Caco-2 (cell line): ENCODE data around the gene VAMP1. TPM values are rescaled to one million over a fixed set of nuclear protein-coding genes. Genes with fewer than 3 reads are reported as not detected.
"Not testable (repeated sequence)": the region's sequence is repeated elsewhere in the genome, so short reads cannot be mapped to it uniquely, and the experiment has no call there.

Source experiments
- BruUV-seq: library from RNA; stranded (reverse); fragments of 400-500 nt; replicated peaks from 2 replicates; lab custom pipeline; 2021; lab: Mats Ljungman, UMichigan
- CTCF ChIA-PET: fragments of 300-600 bp; sonication (Branson Sonifier 250); formaldehyde crosslinking; loops from one replicate; lab custom pipeline; 2022; ENCODE audit warnings: antibody characterized with exemption; lab: Charles Lee
- POLR2A ChIA-PET: fragments of 300-600 bp; sonication (Branson Sonifier 250); formaldehyde crosslinking; loops from one replicate; lab custom pipeline; 2022; ENCODE audit warnings: antibody characterized with exemption; lab: Charles Lee
- DNase-seq, 2 experiments: peaks; one replicate each; pipeline versions ENCODE4 v3.0.0 to v3.0.0-alpha.2; 2020 to 2022
- H3K27me3 ChIP-seq: replicated peaks from 2 replicates; pipeline ENCODE4 v1.6.0; 2011; ENCODE audit warnings: low read length; ENCODE audit not compliant: control insufficient read depth, insufficient read depth
- H3K36me3 ChIP-seq: 2 replicates; pipeline ENCODE4 v1.5.1; 2011; ENCODE audit warnings: low read length; ENCODE audit not compliant: control insufficient read depth, insufficient read depth
- H3K4me1 ChIP-seq: fragments of 250-450 bp; sonication (Bioruptor Pico); 2 replicates; pipeline ENCODE4 v1.5.1; 2020; ENCODE audit warnings: mild to moderate bottlenecking
- H3K4me3 ChIP-seq: 2 replicates; pipeline ENCODE4 v1.5.1; 2011; ENCODE audit warnings: low read depth, mild to moderate bottlenecking, control low read depth, low read length
- H3K9me3 ChIP-seq: fragments of 250-450 bp; sonication (Bioruptor Pico); 2 replicates; pipeline ENCODE4 v1.5.1; 2020; ENCODE audit warnings: mild to moderate bottlenecking, moderate library complexity
- H3K27ac Mint-ChIP-seq: one replicate; pipeline ENCODE4 v1.8.0; 2022; ENCODE audit warnings: mixed read lengths; ENCODE audit not compliant: unreplicated experiment
- H3K27me3 Mint-ChIP-seq: one replicate; pipeline ENCODE4 v1.8.0; 2022; ENCODE audit warnings: mixed read lengths; ENCODE audit not compliant: insufficient read depth, unreplicated experiment
- H3K36me3 Mint-ChIP-seq: one replicate; pipeline ENCODE4 v1.8.0; 2022; ENCODE audit warnings: mild to moderate bottlenecking, mixed read lengths; ENCODE audit not compliant: insufficient read depth, unreplicated experiment
- H3K4me1 Mint-ChIP-seq: one replicate; pipeline ENCODE4 v1.8.0; 2022; ENCODE audit warnings: low read depth, mixed read lengths; ENCODE audit not compliant: unreplicated experiment
- H3K4me3 Mint-ChIP-seq: one replicate; pipeline ENCODE4 v1.8.0; 2022; ENCODE audit warnings: mild to moderate bottlenecking, moderate library complexity, mixed read lengths; ENCODE audit not compliant: unreplicated experiment
- H3K9me3 Mint-ChIP-seq: one replicate; pipeline ENCODE4 v1.8.0; 2022; ENCODE audit warnings: mixed read lengths; ENCODE audit not compliant: unreplicated experiment
- intact Hi-C: fragments of 100-400 bp; cut with micrococcal nuclease; formaldehyde crosslinking; loops from one replicate; pipeline ENCODE4 v1.10.0; 2022; ENCODE audit not compliant: unreplicated experiment
- total RNA-seq: library from RNA; stranded (reverse); gene quantifications from 2 replicates; pipeline ENCODE4 v1.2.3, GENCODE V29; 2022
- TF ChIP-seq, protein P1 (sequence below), 2 experiments: fragments of 200-600 bp in 1 of 2; IDR thresholded peaks; 1 replicate in 1 of 2; 2 replicates in 1 of 2; pipeline versions ENCODE4 v1.5.1 to v1.8.0; 2011 to 2022; ENCODE audit warnings: antibody characterized with exemption in 1 of 2, control low read depth in 1 of 2, inconsistent platforms in 1 of 2, low read depth in 1 of 2, low read length in 1 of 2, mild to moderate bottlenecking in 1 of 2, moderate library complexity in 1 of 2; ENCODE audit not compliant: insufficient read depth in 1 of 2, severe bottlenecking in 1 of 2, unreplicated experiment in 1 of 2

Gene VAMP1
- total RNA-seq, 1 experiment from 2014 or later: 8.4 TPM

DNA sequence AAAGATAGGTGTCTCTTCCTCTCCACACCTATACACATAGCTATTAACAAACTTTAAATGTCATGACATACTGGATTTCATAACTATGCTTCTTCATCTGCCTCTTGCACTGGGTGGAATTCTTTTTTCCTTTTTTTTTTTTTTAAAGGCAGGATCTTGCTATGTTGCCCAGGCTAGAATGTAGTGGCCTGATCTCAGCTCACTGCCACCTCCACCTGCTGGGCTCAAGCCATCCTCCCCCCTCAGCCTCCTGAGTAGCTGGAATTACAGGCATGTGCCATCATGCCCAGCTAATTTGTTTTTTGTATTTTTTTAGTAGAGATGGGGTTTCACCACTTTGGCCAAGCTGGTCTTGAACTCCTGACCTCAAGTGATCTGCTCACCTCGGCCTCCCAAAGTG, 17.8 kb upstream of the VAMP1 start:
- Histone ChIP-seq H3K36me3 (no peaks in the 10 kb centered on the region), H3K9me3 (no peaks in the 10 kb centered on the region), H3K4me3 (no peak overlapping the region), H3K27me3 (no peaks in the 10 kb centered on the region), H3K4me1 (no peaks in the 10 kb centered on the region)
- no peak overlapping the region for H3K4me3 Mint-ChIP-seq
- CTCF ChIA-PET: interaction anchor here (0.5 to 1.2 kb wide), 2 partner anchors 15 to 49 kb away, joined by 4 to 5 read pairs; no protein-coding TSS in a partner anchor
- POLR2A ChIA-PET: interaction anchor here (0.6 to 1.7 kb wide), 4 partner anchors 17 to 437 kb away, joined by 3 to 37 read pairs (median 7); partner anchors contain the start of genes GAPDH and VAMP1
- H3K27ac Mint-ChIP-seq: no peak overlapping the region
- BruUV-seq: no TSS peak
- no peak for DNase-seq
- no peaks in the 10 kb centered on the region for H3K4me1 Mint-ChIP-seq
- H3K9me3 Mint-ChIP-seq: no peaks in the 10 kb centered on the region
- H3K27me3 Mint-ChIP-seq: no peaks in the 10 kb centered on the region
- TF ChIP-seq, protein P1, sequence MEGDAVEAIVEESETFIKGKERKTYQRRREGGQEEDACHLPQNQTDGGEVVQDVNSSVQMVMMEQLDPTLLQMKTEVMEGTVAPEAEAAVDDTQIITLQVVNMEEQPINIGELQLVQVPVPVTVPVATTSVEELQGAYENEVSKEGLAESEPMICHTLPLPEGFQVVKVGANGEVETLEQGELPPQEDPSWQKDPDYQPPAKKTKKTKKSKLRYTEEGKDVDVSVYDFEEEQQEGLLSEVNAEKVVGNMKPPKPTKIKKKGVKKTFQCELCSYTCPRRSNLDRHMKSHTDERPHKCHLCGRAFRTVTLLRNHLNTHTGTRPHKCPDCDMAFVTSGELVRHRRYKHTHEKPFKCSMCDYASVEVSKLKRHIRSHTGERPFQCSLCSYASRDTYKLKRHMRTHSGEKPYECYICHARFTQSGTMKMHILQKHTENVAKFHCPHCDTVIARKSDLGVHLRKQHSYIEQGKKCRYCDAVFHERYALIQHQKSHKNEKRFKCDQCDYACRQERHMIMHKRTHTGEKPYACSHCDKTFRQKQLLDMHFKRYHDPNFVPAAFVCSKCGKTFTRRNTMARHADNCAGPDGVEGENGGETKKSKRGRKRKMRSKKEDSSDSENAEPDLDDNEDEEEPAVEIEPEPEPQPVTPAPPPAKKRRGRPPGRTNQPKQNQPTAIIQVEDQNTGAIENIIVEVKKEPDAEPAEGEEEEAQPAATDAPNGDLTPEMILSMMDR (IDR thresholded peaks at IDR 0.05; ENCODE audit: insufficient read depth in 1 of 2, low read depth in 1 of 2, low read length in 1 of 2, severe bottlenecking in 1 of 2, unreplicated experiment in 1 of 2): no peak
- H3K36me3 Mint-ChIP-seq: peaks cover 17% of the 10 kb centered on the region
- intact Hi-C loops: no loop called here

DNA sequence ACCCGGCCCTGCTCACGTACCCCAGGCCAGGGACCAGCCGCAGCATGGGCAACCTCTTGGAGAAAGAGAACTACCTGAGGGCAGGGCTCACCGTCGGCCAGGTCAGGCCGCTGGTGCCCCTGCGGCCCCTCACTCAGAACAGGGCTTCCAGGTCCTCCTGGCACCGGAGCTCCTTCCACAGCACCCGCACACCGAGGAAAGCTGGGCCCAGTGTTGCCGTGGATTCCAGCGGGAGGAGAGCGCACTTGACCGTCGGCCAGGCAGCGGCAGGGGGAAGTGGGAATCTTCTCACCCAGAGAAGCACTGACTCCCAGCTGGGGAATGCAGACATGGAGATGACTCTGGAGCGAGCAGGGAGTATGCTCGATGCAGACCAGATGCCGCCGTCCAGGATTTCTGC, 7.9 kb upstream of the VAMP1 start:
- Mint-ChIP-seq H3K36me3 (no peaks in the 10 kb centered on the region), H3K9me3 (peaks cover 10% of the 10 kb centered on the region), H3K27me3 (no peaks in the 10 kb centered on the region), H3K4me1 (peaks cover 12% of the 10 kb centered on the region), H3K27ac (no peak overlapping the region), H3K4me3 (no peak overlapping the region)
- no peaks in the 10 kb centered on the region for H3K36me3 ChIP-seq
- TF ChIP-seq, protein P1 (IDR thresholded peaks at IDR 0.05; ENCODE audit: insufficient read depth in 1 of 2, low read depth in 1 of 2, low read length in 1 of 2, severe bottlenecking in 1 of 2, unreplicated experiment in 1 of 2): no peak
- intact Hi-C loops: no loop called here
- H3K9me3 ChIP-seq: 0 out of 2 replicates have a peak, but pooled peaks cover 8% of the 10 kb centered on the region
- no peaks in the 10 kb centered on the region for H3K27me3 ChIP-seq
- no peak for DNase-seq
- CTCF ChIA-PET: interaction anchor here (1.1 kb wide), 1 partner anchor 13 kb away, joined by 3 read pairs; no protein-coding TSS in a partner anchor
- H3K4me3 ChIP-seq: no peak overlapping the region
- no TSS peak for BruUV-seq
- POLR2A ChIA-PET: no interaction called here
- 0 out of 2 replicates have a peak, but pooled peaks cover 5% of the 10 kb centered on the region for H3K4me1 ChIP-seq

DNA sequence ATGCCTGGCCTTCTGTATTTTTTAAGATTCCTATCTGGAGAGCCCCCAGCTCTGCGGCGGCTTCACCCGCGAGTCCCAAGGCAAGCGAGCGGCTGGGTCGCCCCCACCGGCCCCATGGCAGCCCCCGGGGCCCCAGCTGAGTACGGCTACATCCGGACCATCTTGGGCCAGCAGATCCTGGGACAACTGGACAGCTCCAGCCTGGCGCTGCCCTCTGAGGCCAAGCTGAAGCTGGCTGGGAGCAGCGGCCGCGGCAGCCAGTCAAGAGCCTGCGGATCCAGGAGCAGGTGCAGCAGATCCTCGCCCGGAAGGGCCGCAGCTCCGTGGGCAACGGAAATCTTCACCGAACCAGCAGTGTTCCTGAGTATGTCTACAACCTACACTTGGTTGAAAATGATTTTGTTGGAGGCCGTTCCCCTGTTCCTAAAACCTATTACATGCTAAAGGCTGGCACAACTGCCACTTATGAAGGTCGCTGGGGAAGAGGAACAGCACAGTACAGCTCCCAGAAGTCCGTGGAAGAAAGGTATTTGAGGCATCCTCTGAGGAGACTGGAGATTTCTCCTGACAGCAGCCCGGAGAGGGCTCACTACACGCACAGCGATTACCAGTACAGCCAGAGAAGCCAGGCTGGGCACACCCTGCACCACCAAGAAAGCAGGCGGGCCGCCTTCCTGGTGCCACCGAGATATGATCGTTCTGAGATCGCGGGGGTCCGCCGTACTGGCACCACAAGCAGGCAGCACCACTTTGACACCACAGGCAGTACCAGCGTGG, 7.3 kb upstream of the VAMP1 start:
- H3K9me3 Mint-ChIP-seq, H3K36me3 Mint-ChIP-seq, CTCF ChIA-PET, H3K4me3 Mint-ChIP-seq, H3K4me3 ChIP-seq, intact Hi-C loops, H3K36me3 ChIP-seq, H3K27me3 ChIP-seq, DNase-seq, POLR2A ChIA-PET, H3K27ac Mint-ChIP-seq, H3K4me1 ChIP-seq, H3K9me3 ChIP-seq, BruUV-seq, H3K27me3 Mint-ChIP-seq: not testable (repeated sequence)
- H3K4me1 Mint-ChIP-seq: peaks cover 12% of the 10 kb centered on the region
